ENCODE data around the gene FHDC1. TPM values are rescaled to one million over a fixed set of nuclear protein-coding genes. Genes with fewer than 3 reads are reported as not detected.

Gene FHDC1
- total and polyA plus RNA-seq, 5 donors from 2014 or later, result 0.20 TPM; not detected in 4

GRCh38 chr4:153004081-153004850, 68.1 kb downstream of the FHDC1 start:
- H3K4me1 Mint-ChIP-seq, result no peaks in the 10 kb centered on the region
- H3K4me3 Mint-ChIP-seq, result no peak overlapping the region
- no peaks in the 10 kb centered on the region for H3K36me3 ChIP-seq (ENCODE audit: control insufficient read depth, insufficient read depth, low read length)
- no peak overlapping the region for H3K27ac ChIP-seq (ENCODE audit: insufficient read depth, low read length, poor library complexity, severe bottlenecking)
- no peaks in the 10 kb centered on the region for H3K4me1 ChIP-seq (ENCODE audit: control insufficient read depth, insufficient read depth, low read length, poor library complexity, severe bottlenecking)
- H3K27me3 Mint-ChIP-seq, result peaks cover 13% of the 10 kb centered on the region
- no peak overlapping the region for H3K4me3 ChIP-seq (ENCODE audit: low read depth, low read length)
- no peak overlapping the region for H3K27ac Mint-ChIP-seq
- no peaks in the 10 kb centered on the region for H3K27me3 ChIP-seq (ENCODE audit: control insufficient read depth, insufficient read depth, low read length)
- ATAC-seq (ENCODE audit: low read depth in 2 of 2) (no peak), DNase-seq (no peak)
- no peaks in the 10 kb centered on the region for H3K36me3 Mint-ChIP-seq
- H3K9me3 ChIP-seq (ENCODE audit: control insufficient read depth in 2 of 2, low read length in 2 of 2), result no peaks in the 10 kb centered on the region
- no peaks in the 10 kb centered on the region for H3K9me3 Mint-ChIP-seq

- Mint-ChIP-seq H3K36me3 (no peaks in the 10 kb centered on the region), H3K4me1 (no peaks in the 10 kb centered on the region), H3K27ac (no peak overlapping the region), H3K9me3 (no peaks in the 10 kb centered on the region), H3K27me3 (peaks cover 5% of the 10 kb centered on the region), H3K4me3 (no peak overlapping the region)
- Histone ChIP-seq H3K27ac (ENCODE audit: insufficient read depth, low read length, poor library complexity, severe bottlenecking) (no peak overlapping the region), H3K9me3 (ENCODE audit: control insufficient read depth in 2 of 2, low read length in 2 of 2) (no peaks in the 10 kb centered on the region), H3K36me3 (ENCODE audit: control insufficient read depth, insufficient read depth, low read length) (no peaks in the 10 kb centered on the region), H3K4me3 (ENCODE audit: low read depth, low read length) (no peak overlapping the region), H3K27me3 (ENCODE audit: control insufficient read depth, insufficient read depth, low read length) (no peaks in the 10 kb centered on the region), H3K4me1 (ENCODE audit: control insufficient read depth, insufficient read depth, low read length, poor library complexity, severe bottlenecking) (no peaks in the 10 kb centered on the region)
- no peak for DNase-seq
- no peak for ATAC-seq (ENCODE audit: low read depth in 2 of 2)
Observed at GRCh38 chr4:153005899-153006381, 69.8 kb downstream of the FHDC1 start.

GRCh38 chr4:153008578-153009199, 72.6 kb downstream of the FHDC1 start:
- H3K27ac Mint-ChIP-seq, result no peak overlapping the region

GRCh38 chr4:153010146-153010545, 74.0 kb downstream of the FHDC1 start:
- Mint-ChIP-seq H3K36me3 (no peaks in the 10 kb centered on the region), H3K4me1 (no peaks in the 10 kb centered on the region), H3K4me3 (no peak overlapping the region), H3K27ac (no peak overlapping the region), H3K27me3 (no peaks in the 10 kb centered on the region), H3K9me3 (peaks cover 0 to 8% (median 2%) of the 10 kb centered on the region in 7 donors)
- no peaks in the 10 kb centered on the region for H3K4me1 ChIP-seq (ENCODE audit: control insufficient read depth, insufficient read depth, low read length, poor library complexity, severe bottlenecking)
- H3K36me3 ChIP-seq (ENCODE audit: control insufficient read depth, insufficient read depth, low read length), result no peaks in the 10 kb centered on the region
- DNase-seq, result no peak
- no peaks in the 10 kb centered on the region for H3K9me3 ChIP-seq (ENCODE audit: control insufficient read depth in 2 of 2, low read length in 2 of 2)
- no peak for ATAC-seq (ENCODE audit: low read depth in 2 of 2)
- no peak overlapping the region for H3K4me3 ChIP-seq (ENCODE audit: low read depth, low read length)
- no peak overlapping the region for H3K27ac ChIP-seq (ENCODE audit: insufficient read depth, low read length, poor library complexity, severe bottlenecking)
- H3K27me3 ChIP-seq (ENCODE audit: control insufficient read depth, insufficient read depth, low read length), result no peaks in the 10 kb centered on the region

More at GRCh38 chr4:153008578-153009199, 72.6 kb downstream of the FHDC1 start:
- Mint-ChIP-seq H3K4me3 (no peak overlapping the region), H3K36me3 (no peaks in the 10 kb centered on the region), H3K9me3 (peaks cover 0 to 8% (median 2%) of the 10 kb centered on the region in 7 donors), H3K4me1 (no peaks in the 10 kb centered on the region), H3K27me3 (no peaks in the 10 kb centered on the region)
- Histone ChIP-seq H3K4me3 (ENCODE audit: low read depth, low read length) (no peak overlapping the region), H3K4me1 (ENCODE audit: control insufficient read depth, insufficient read depth, low read length, poor library complexity, severe bottlenecking) (no peaks in the 10 kb centered on the region), H3K36me3 (ENCODE audit: control insufficient read depth, insufficient read depth, low read length) (no peaks in the 10 kb centered on the region), H3K9me3 (ENCODE audit: control insufficient read depth in 2 of 2, low read length in 2 of 2) (no peaks in the 10 kb centered on the region), H3K27me3 (ENCODE audit: control insufficient read depth, insufficient read depth, low read length) (no peaks in the 10 kb centered on the region), H3K27ac (ENCODE audit: insufficient read depth, low read length, poor library complexity, severe bottlenecking) (no peak overlapping the region)
- DNase-seq (no peak), ATAC-seq (ENCODE audit: low read depth in 2 of 2) (no peak)

- Mint-ChIP-seq H3K36me3 (no peaks in the 10 kb centered on the region), H3K4me1 (no peaks in the 10 kb centered on the region), H3K4me3 (no peak overlapping the region)
Observed at GRCh38 chr4:153013202-153013977, 77.3 kb downstream of the FHDC1 start.

GRCh38 chr4:153014460-153014859, 78.3 kb downstream of the FHDC1 start:
- Histone ChIP-seq H3K27ac (ENCODE audit: insufficient read depth, low read length, poor library complexity, severe bottlenecking) (no peak overlapping the region), H3K27me3 (ENCODE audit: control insufficient read depth, insufficient read depth, low read length) (no peaks in the 10 kb centered on the region), H3K4me1 (ENCODE audit: control insufficient read depth, insufficient read depth, low read length, poor library complexity, severe bottlenecking) (no peaks in the 10 kb centered on the region), H3K36me3 (ENCODE audit: control insufficient read depth, insufficient read depth, low read length) (no peaks in the 10 kb centered on the region), H3K4me3 (ENCODE audit: low read depth, low read length) (no peak overlapping the region), H3K9me3 (ENCODE audit: control insufficient read depth in 2 of 2, low read length in 2 of 2) (no peaks in the 10 kb centered on the region)
- Mint-ChIP-seq H3K27me3 (no peaks in the 10 kb centered on the region), H3K4me1 (no peaks in the 10 kb centered on the region), H3K27ac (no peak overlapping the region), H3K36me3 (no peaks in the 10 kb centered on the region), H3K9me3 (peaks cover 0 to 8% (median 2%) of the 10 kb centered on the region in 7 donors), H3K4me3 (no peak overlapping the region)
- no peak for DNase-seq
- ATAC-seq (ENCODE audit: low read depth in 2 of 2), result no peak

More at GRCh38 chr4:153013202-153013977, 77.3 kb downstream of the FHDC1 start:
- DNase-seq (no peak), ATAC-seq (ENCODE audit: low read depth in 2 of 2) (no peak)
- Histone ChIP-seq H3K27me3 (ENCODE audit: control insufficient read depth, insufficient read depth, low read length) (no peaks in the 10 kb centered on the region), H3K9me3 (ENCODE audit: control insufficient read depth in 2 of 2, low read length in 2 of 2) (no peaks in the 10 kb centered on the region), H3K4me1 (ENCODE audit: control insufficient read depth, insufficient read depth, low read length, poor library complexity, severe bottlenecking) (no peaks in the 10 kb centered on the region), H3K4me3 (ENCODE audit: low read depth, low read length) (no peak overlapping the region), H3K27ac (ENCODE audit: insufficient read depth, low read length, poor library complexity, severe bottlenecking) (no peak overlapping the region), H3K36me3 (ENCODE audit: control insufficient read depth, insufficient read depth, low read length) (no peaks in the 10 kb centered on the region)
- Mint-ChIP-seq H3K9me3 (peaks cover 0 to 8% (median 2%) of the 10 kb centered on the region in 7 donors), H3K27ac (no peak overlapping the region), H3K27me3 (no peaks in the 10 kb centered on the region)

- no peak overlapping the region for H3K27ac ChIP-seq (ENCODE audit: insufficient read depth, low read length, poor library complexity, severe bottlenecking)
- H3K9me3 Mint-ChIP-seq, result peaks cover 0 to 5% (median 2%) of the 10 kb centered on the region in 7 donors
- H3K4me3 ChIP-seq (ENCODE audit: low read depth, low read length), result no peak overlapping the region
- H3K27me3 Mint-ChIP-seq, result no peaks in the 10 kb centered on the region
- ATAC-seq (ENCODE audit: low read depth in 2 of 2), result no peak
- no peaks in the 10 kb centered on the region for H3K4me1 Mint-ChIP-seq
- H3K27me3 ChIP-seq (ENCODE audit: control insufficient read depth, insufficient read depth, low read length), result no peaks in the 10 kb centered on the region
- no peak overlapping the region for H3K4me3 Mint-ChIP-seq
- no peaks in the 10 kb centered on the region for H3K4me1 ChIP-seq (ENCODE audit: control insufficient read depth, insufficient read depth, low read length, poor library complexity, severe bottlenecking)
- H3K27ac Mint-ChIP-seq, result no peak overlapping the region
- no peaks in the 10 kb centered on the region for H3K36me3 Mint-ChIP-seq
- DNase-seq, result no peak
- H3K9me3 ChIP-seq (ENCODE audit: control insufficient read depth in 2 of 2, low read length in 2 of 2), result no peaks in the 10 kb centered on the region
- H3K36me3 ChIP-seq (ENCODE audit: control insufficient read depth, insufficient read depth, low read length), result no peaks in the 10 kb centered on the region
Observed at GRCh38 chr4:153016592-153016991, 80.5 kb downstream of the FHDC1 start.

All from CD4-positive, CD25-positive, alpha-beta regulatory T cell (primary cell).